K562 (cell line): ENCODE measurements around the gene PLAAT4. TPM values are rescaled to one million over a fixed set of nuclear protein-coding genes. Genes with fewer than 3 reads are reported as not detected.

ENCODE experiments used
- BRCA1 ChIP-seq, 2 experiments: fragments of 450-650 bp in 1 of 2; sonication (generic) in 1 of 2; formaldehyde crosslinking in 1 of 2; IDR thresholded peaks; 2 replicates each; pipeline versions ENCODE4 v1.5.0 to v1.6.1; 2017 to 2020; ENCODE audit warnings: mild to moderate bottlenecking in 1 of 2, missing genetic modification reagents in 1 of 2
- CCNT2 ChIP-seq: IDR thresholded peaks from 2 replicates; pipeline ENCODE4 v1.6.1; 2011; ENCODE audit warnings: borderline replicate concordance, low read depth, mild to moderate bottlenecking, moderate library complexity, mixed read lengths, low read length; ENCODE audit not compliant: insufficient read length; ENCODE audit errors: extremely low read depth
- EHMT2 ChIP-seq: fragments of 450-650 bp; IDR thresholded peaks from 2 replicates; pipeline ENCODE4 v1.6.1; 2018; ENCODE audit warnings: antibody characterized with exemption
- ELF2 ChIP-seq: fragments of 250-450 bp; sonication (Bioruptor Pico); IDR thresholded peaks from 2 replicates; pipeline ENCODE4 v1.5.0; 2021; ENCODE audit warnings: mild to moderate bottlenecking
- FOXA3 ChIP-seq, 2 experiments: fragments of 450-650 bp in 1 of 2; sonication (generic) in 1 of 2; formaldehyde crosslinking; IDR thresholded peaks in 1 of 2; conservative IDR thresholded peaks in 1 of 2; 2 replicates each; pipeline versions ENCODE4 v1.4.0 to v1.8.0; 2020 to 2022; ENCODE audit warnings: mild to moderate bottlenecking in 2 of 2, missing genetic modification reagents in 1 of 2
- FOXK1 ChIP-seq: sonication (generic); formaldehyde crosslinking; IDR thresholded peaks from 2 replicates; pipeline ENCODE4 v1.8.0; 2022; ENCODE audit warnings: missing genetic modification reagents, mild to moderate bottlenecking, borderline replicate concordance
- GABPB1 ChIP-seq: sonication (generic); formaldehyde crosslinking; IDR thresholded peaks from 2 replicates; pipeline ENCODE4 v1.8.0; 2022; ENCODE audit warnings: mild to moderate bottlenecking, missing genetic modification reagents
- GTF3C2 ChIP-seq: IDR thresholded peaks from 3 replicates; pipeline ENCODE4 v1.6.1; 2011; ENCODE audit warnings: borderline replicate concordance, mild to moderate bottlenecking, moderate library complexity; ENCODE audit not compliant: insufficient read length; ENCODE audit errors: extremely low read depth
- JUND ChIP-seq, 2 experiments: IDR thresholded peaks; 2 replicates in 1 of 2; 3 replicates in 1 of 2; pipeline ENCODE4 v1.6.1; 2011; ENCODE audit warnings: borderline replicate concordance in 2 of 2, low read depth in 2 of 2, low read length in 2 of 2, improper control_type of control experiment in 1 of 2, missing biosample characterization in 1 of 2, missing genetic modification characterization in 1 of 2, missing genetic modification reagents in 1 of 2
- KDM1A ChIP-seq, 2 experiments: fragments of 450-650 bp; IDR thresholded peaks; 2 replicates each; pipeline ENCODE4 v1.6.1; 2016; ENCODE audit warnings: mild to moderate bottlenecking in 2 of 2
- NBN ChIP-seq: fragments of 450-650 bp; IDR thresholded peaks from 2 replicates; pipeline ENCODE4 v1.6.1; 2016; ENCODE audit warnings: low read depth, mild to moderate bottlenecking
- NR0B1 ChIP-seq: fragments of 450-650 bp; IDR thresholded peaks from one replicate; pipeline ENCODE4 v1.6.1; 2018; ENCODE audit warnings: mild to moderate bottlenecking, moderate library complexity; ENCODE audit not compliant: partially characterized antibody
- POLR2AphosphoS2 ChIP-seq: IDR thresholded peaks from 2 replicates; pipeline ENCODE4 v1.6.1; 2012; ENCODE audit warnings: low read length, improper control_type of control experiment
- SAFB2 ChIP-seq: fragments of 200-400 bp; formaldehyde crosslinking; IDR thresholded peaks from 2 replicates; pipeline ENCODE4 v1.6.1; 2018; ENCODE audit warnings: borderline replicate concordance, low read length, low read depth, moderate library complexity; ENCODE audit not compliant: severe bottlenecking
- SAP30 ChIP-seq: fragments of 200-600 bp; sonication (generic); IDR thresholded peaks from 2 replicates; pipeline ENCODE4 v1.6.1; 2012; ENCODE audit warnings: borderline replicate concordance, low read depth, mild to moderate bottlenecking, moderate library complexity, low read length, control low read depth, inconsistent platforms; ENCODE audit not compliant: insufficient read depth, poor library complexity, severe bottlenecking
- SETDB1 ChIP-seq: IDR thresholded peaks from one replicate; pipeline ENCODE4 v1.6.1; 2012; ENCODE audit warnings: low read length, control low read depth, inconsistent platforms
- SMARCA4 ChIP-seq: fragments of 450-650 bp; IDR thresholded peaks from 2 replicates; pipeline ENCODE4 v1.6.1; 2016
- SUPT5H ChIP-seq: fragments of 450-650 bp; IDR thresholded peaks from 2 replicates; pipeline ENCODE4 v1.6.1; 2016
- TBL1XR1 ChIP-seq, 2 experiments: IDR thresholded peaks; 2 replicates each; pipeline ENCODE4 v1.6.1; 2012; ENCODE audit warnings: improper control_type of control experiment in 2 of 2, low read length in 2 of 2, mild to moderate bottlenecking in 1 of 2
- ZBED1 ChIP-seq: IDR thresholded peaks from 2 replicates; pipeline ENCODE4 v1.6.1; 2014
- ZFP36 ChIP-seq: fragments of 150-350 bp; IDR thresholded peaks from 2 replicates; pipeline ENCODE4 v1.6.1; 2018; ENCODE audit warnings: low read length, low read depth; ENCODE audit not compliant: partially characterized antibody
- ZNF165 ChIP-seq: fragments of 250-450 bp; sonication (Bioruptor Pico); IDR thresholded peaks from 2 replicates; pipeline ENCODE4 v1.4.0; 2020; ENCODE audit warnings: borderline replicate concordance
- ZNF232 ChIP-seq: sonication (generic); formaldehyde crosslinking; IDR thresholded peaks from 2 replicates; pipeline ENCODE4 v1.8.0; 2022; ENCODE audit warnings: mild to moderate bottlenecking, missing genetic modification reagents
- ZNF282 ChIP-seq: sonication (generic); formaldehyde crosslinking; IDR thresholded peaks from 2 replicates; pipeline ENCODE4 v1.8.1; 2023; ENCODE audit warnings: missing genetic modification reagents
- ZNF644 ChIP-seq: fragments of 200-800 bp; sonication (Bioruptor generic); IDR thresholded peaks from 2 replicates; pipeline ENCODE4 v1.6.1; 2016; ENCODE audit warnings: low read depth, missing genetic modification characterization, missing compliant biosample characterization
- ZNF699 ChIP-seq: fragments of 250-450 bp; sonication (Bioruptor Pico); IDR thresholded peaks from 2 replicates; pipeline ENCODE4 v1.8.0; 2021; ENCODE audit warnings: mild to moderate bottlenecking, moderate library complexity; ENCODE audit not compliant: insufficient replicate concordance
- polyA plus RNA-seq, 8 experiments: library from polyadenylated mRNA; depleted of rRNA in 4 of 8; stranded (reverse) in 5 of 8; unstranded in 3 of 8; fragments of >200 nt; fragmentation: Nextera tagmentation in 2 of 8; fragmentation: Illumina TruSeq in 1 of 8; extraction: Ambion mirVana in 2 of 8; extraction: Trizol in 1 of 8; gene quantifications; 2 replicates each; pipeline versions ENCODE4 v1.2.1 to v1.2.3, GENCODE V29; 2011 to 2014; ENCODE audit warnings: inconsistent platforms in 1 of 8, missing spikeins in 1 of 8
- total RNA-seq, 7 experiments: library from RNA; depleted of rRNA in 6 of 7; stranded (reverse); fragments of >200 nt in 6 of 7; fragmentation: Illumina TruSeq in 2 of 7; extraction: Trizol in 2 of 7; gene quantifications; 2 replicates each; pipeline versions ENCODE4 v1.2.1 to v1.2.3, GENCODE V29; 2011 to 2021; ENCODE audit warnings: low replicate concordance in 1 of 7

Gene PLAAT4
- total and polyA plus RNA-seq, 9 of the 15 experiments (the other 6 are each of a cell fraction or from before 2014, with no cell fraction given) = 0.54 to 3.0 (median 1.3) TPM; not detected in 1

- TF ChIP-seq NR0B1 = no peak
- TF ChIP-seq SAP30 = no peak
- no peak for TF ChIP-seq ZNF282 (CRISPR knock-in tag)
- no peak for TF ChIP-seq SUPT5H
- TF ChIP-seq FOXA3 (CRISPR knock-in tag; conservative IDR thresholded peaks at IDR 0.05 in 1 of 2, IDR thresholded peaks at IDR 0.05 in 1 of 2) = peak; percentile 85 to 91; a peak in 3 of 4 replicates
- no peak for TF ChIP-seq ZNF165 (CRISPR knock-in tag)
- TF ChIP-seq GTF3C2 = peak; percentile 46
- no peak for TF ChIP-seq SAFB2
- TF ChIP-seq ELF2 (CRISPR knock-in tag) = no peak
- no peak for TF ChIP-seq FOXK1 (CRISPR knock-in tag)
- TF ChIP-seq JUND (IDR thresholded peaks at IDR 0.05; ENCODE audit: borderline replicate concordance, low read depth, low read length) = peak; percentile 69; the same call in 1 of the 2 replicates
- TF ChIP-seq JUND (tag; IDR thresholded peaks at IDR 0.05; ENCODE audit: borderline replicate concordance, low read depth, low read length) = no peak; the same call in 2 of the 3 replicates
- no peak for TF ChIP-seq BRCA1 (IDR thresholded peaks at IDR 0.05)
- TF ChIP-seq BRCA1 (CRISPR knock-in tag; IDR thresholded peaks at IDR 0.05) = no peak
- TF ChIP-seq TBL1XR1 (IDR thresholded peaks at IDR 0.05; ENCODE audit: low read length in 2 of 2) = peak in 1 of 2 experiments; percentile 81; a peak in 1 of 4 replicates
- TF ChIP-seq ZNF699 (CRISPR knock-in tag) = no peak
- no peak for TF ChIP-seq GABPB1
- TF ChIP-seq POLR2AphosphoS2 = no peak
- peak; percentile 97 for TF ChIP-seq SMARCA4
- TF ChIP-seq EHMT2 = no peak
- TF ChIP-seq SETDB1 = no peak
- peak; percentile 88 to 90 for TF ChIP-seq KDM1A (IDR thresholded peaks at IDR 0.05)
- peak; percentile 47 for TF ChIP-seq CCNT2
- peak; percentile 39 for TF ChIP-seq ZFP36
- TF ChIP-seq ZNF644 (tag) = 0 out of 2 replicates have a peak, but pooled peaks have one; percentile 50
- no peak for TF ChIP-seq NBN
- TF ChIP-seq ZNF232 = no peak
- no peak for TF ChIP-seq ZBED1
Measured at GRCh38 chr11:63517156-63517555, 19.5 kb upstream of the PLAAT4 start (continued).
